ENCODE measurements around the gene ARHGEF1.
A peak's percentile ranks its signal among the peaks of the same experiment; 100 is the strongest.

Gene ARHGEF1

DNA sequence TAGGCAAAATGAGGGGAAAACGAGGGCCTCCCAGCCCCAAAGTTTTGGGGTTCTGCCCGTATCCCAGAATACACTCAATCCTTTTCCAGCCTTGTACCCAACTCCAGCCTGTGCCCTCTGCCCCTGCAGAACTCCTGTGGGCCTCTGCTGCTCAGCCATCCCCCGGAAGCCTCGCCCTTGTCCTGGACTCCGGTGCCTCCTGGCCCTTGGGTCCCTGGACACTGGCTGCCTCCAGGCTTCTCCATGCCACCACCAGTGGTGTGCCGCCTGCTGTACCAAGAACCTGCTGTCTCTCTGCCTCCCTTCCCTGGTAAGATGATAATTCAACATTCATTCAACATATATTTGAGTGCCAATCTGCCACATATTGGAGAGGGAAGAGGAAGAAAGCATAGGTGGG lies 34.3 kb upstream of the ARHGEF1 start:
- ChIA-PET POLR2A (interaction anchor here (1.2 to 5.5 kb wide), 2 partner anchors 11 to 20 kb away, joined by 4 to 54 read pairs; partner anchors contain the start of gene RPS19), CTCF (interaction anchor here (0.7 to 4.7 kb wide), 3 partner anchors 11 to 142 kb away, joined by 4 to 49 read pairs (median 7); partner anchors contain the start of gene RPS19)
- Histone ChIP-seq H3K27ac (ENCODE audit: extremely low read depth, low read depth, low read length) (no peak overlapping the region), H3K4me1 (ENCODE audit: control insufficient read depth, insufficient read depth, low read length) (no peaks in the 10 kb centered on the region), H3K4me3 (ENCODE audit: low read depth, low read length) (no peak overlapping the region), H3K9me3 (ENCODE audit: control insufficient read depth, insufficient read depth, low read depth, low read length) (no peaks in the 10 kb centered on the region), H3K36me3 (ENCODE audit: control insufficient read depth in 2 of 2, insufficient read depth in 1 of 2, low read length in 2 of 2) (no peaks in the 10 kb centered on the region)
- TF ChIP-seq, protein P1, sequence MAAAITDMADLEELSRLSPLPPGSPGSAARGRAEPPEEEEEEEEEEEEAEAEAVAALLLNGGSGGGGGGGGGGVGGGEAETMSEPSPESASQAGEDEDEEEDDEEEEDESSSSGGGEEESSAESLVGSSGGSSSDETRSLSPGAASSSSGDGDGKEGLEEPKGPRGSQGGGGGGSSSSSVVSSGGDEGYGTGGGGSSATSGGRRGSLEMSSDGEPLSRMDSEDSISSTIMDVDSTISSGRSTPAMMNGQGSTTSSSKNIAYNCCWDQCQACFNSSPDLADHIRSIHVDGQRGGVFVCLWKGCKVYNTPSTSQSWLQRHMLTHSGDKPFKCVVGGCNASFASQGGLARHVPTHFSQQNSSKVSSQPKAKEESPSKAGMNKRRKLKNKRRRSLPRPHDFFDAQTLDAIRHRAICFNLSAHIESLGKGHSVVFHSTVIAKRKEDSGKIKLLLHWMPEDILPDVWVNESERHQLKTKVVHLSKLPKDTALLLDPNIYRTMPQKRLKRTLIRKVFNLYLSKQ (tag by site-specific recombination; IDR thresholded peaks at IDR 0.05; ENCODE audit: borderline replicate concordance), result no peak
- no peak for TF ChIP-seq BCL11A (tag by site-specific recombination; IDR thresholded peaks at IDR 0.05; ENCODE audit: low read depth)
- no peak for TF ChIP-seq MYNN (tag by site-specific recombination; IDR thresholded peaks at IDR 0.05; ENCODE audit: borderline replicate concordance)
- no peak for TF ChIP-seq ZNF292 (tag by site-specific recombination; IDR thresholded peaks at IDR 0.05; ENCODE audit: borderline replicate concordance, low read depth)
- TF ChIP-seq ZNF248 (tag by site-specific recombination; IDR thresholded peaks at IDR 0.05), result no peak
- TF ChIP-seq, protein P2, sequence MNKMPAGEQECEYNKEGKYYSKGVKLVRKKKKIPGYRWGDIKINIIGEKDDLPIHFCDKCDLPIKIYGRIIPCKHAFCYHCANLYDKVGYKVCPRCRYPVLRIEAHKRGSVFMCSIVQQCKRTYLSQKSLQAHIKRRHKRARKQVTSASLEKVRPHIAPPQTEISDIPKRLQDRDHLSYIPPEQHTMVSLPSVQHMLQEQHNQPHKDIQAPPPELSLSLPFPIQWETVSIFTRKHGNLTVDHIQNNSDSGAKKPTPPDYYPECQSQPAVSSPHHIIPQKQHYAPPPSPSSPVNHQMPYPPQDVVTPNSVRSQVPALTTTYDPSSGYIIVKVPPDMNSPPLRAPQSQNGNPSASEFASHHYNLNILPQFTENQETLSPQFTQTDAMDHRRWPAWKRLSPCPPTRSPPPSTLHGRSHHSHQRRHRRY (tag by site-specific recombination; IDR thresholded peaks at IDR 0.05), result no peak
- no peak for TF ChIP-seq ZNF350 (tag by site-specific recombination; IDR thresholded peaks at IDR 0.05)

DNA sequence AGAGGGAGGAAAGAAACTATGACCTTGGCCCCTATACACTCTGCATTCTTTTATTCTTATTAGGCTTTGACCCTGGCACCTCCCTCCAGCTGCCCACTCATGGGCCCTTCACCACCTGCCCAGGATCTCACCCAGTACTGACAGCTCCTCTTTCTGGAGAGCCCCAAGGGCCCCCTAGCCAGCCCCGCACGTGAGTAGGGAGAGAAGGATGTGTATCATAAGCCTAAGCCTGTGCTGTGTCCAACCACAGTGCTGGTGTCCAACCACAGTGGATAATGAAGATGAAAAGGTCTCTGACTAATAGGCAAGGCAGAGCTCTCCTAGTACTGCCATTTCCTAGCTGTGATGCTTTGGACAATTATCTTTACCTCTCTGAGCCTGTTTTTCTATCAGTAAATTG lies 33.9 kb upstream of the ARHGEF1 start:
- ChIA-PET POLR2A (interaction anchor here (1.2 to 5.5 kb wide), 2 partner anchors 11 to 20 kb away, joined by 4 to 54 read pairs; partner anchors contain the start of gene RPS19), CTCF (interaction anchor here (1.6 to 4.7 kb wide), 2 partner anchors 11 to 13 kb away, joined by 7 to 49 read pairs; partner anchors contain the start of gene RPS19)
- no peak overlapping the region for H3K4me3 ChIP-seq (ENCODE audit: low read depth, low read length)

DNA sequence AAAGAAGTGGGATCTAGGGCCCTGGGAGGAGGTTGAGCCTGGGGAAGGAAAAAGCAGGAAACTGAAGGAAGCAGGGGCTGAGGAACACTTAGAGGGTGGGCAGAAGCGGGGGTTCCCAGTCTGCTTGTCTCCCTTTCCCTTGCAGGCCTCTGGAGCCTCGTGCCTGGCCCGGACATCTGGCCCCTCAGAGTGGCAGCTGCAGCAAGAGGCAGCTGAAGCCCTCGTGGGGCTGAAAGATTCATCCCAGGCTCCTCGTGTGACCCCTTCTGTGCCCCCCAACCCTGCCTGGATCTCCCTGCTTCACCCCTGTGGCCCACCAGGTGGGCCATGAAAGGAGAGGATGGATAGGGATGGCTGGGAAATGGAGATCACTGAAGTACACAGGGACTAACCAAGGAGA lies 32.6 kb upstream of the ARHGEF1 start:
- no peaks in the 10 kb centered on the region for H3K4me1 ChIP-seq (ENCODE audit: control insufficient read depth, insufficient read depth, low read length)
- TF ChIP-seq MEIS1 (CRISPR knock-in tag; IDR thresholded peaks at IDR 0.05; ENCODE audit: borderline replicate concordance) (no peak), SP3 (tag by site-specific recombination; IDR thresholded peaks at IDR 0.05) (no peak), ZNF621 (tag by site-specific recombination; IDR thresholded peaks at IDR 0.05) (no peak)
- TF ChIP-seq, protein P3, sequence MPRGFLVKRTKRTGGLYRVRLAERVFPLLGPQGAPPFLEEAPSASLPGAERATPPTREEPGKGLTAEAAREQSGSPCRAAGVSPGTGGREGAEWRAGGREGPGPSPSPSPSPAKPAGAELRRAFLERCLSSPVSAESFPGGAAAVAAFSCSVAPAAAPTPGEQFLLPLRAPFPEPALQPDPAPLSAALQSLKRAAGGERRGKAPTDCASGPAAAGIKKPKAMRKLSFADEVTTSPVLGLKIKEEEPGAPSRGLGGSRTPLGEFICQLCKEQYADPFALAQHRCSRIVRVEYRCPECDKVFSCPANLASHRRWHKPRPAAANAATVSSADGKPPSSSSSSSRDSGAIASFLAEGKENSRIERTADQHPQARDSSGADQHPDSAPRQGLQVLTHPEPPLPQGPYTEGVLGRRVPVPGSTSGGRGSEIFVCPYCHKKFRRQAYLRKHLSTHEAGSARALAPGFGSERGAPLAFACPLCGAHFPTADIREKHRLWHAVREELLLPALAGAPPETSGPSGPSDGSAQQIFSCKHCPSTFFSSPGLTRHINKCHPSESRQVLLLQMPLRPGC (tag by site-specific recombination; IDR thresholded peaks at IDR 0.05), result no peak
- ChIA-PET CTCF (interaction anchor here (0.6 to 4.7 kb wide), 4 partner anchors 9 to 84 kb away, joined by 3 to 49 read pairs (median 8); no protein-coding TSS in a partner anchor), POLR2A (interaction anchor here (0.7 to 5.5 kb wide), 2 partner anchors 10 to 13 kb away, joined by 4 to 54 read pairs; partner anchors contain the start of gene RPS19)
- H3K27ac ChIP-seq (ENCODE audit: extremely low read depth, low read depth, low read length), result no peak overlapping the region
- H3K36me3 ChIP-seq (ENCODE audit: control insufficient read depth in 2 of 2, insufficient read depth in 1 of 2, low read length in 2 of 2), result no peaks in the 10 kb centered on the region
- H3K4me3 ChIP-seq (ENCODE audit: low read depth, low read length), result no peak overlapping the region
- no peaks in the 10 kb centered on the region for H3K9me3 ChIP-seq (ENCODE audit: control insufficient read depth, insufficient read depth, low read depth, low read length)

More for the DNA sequence above, 33.9 kb upstream of the ARHGEF1 start:
- H3K27ac ChIP-seq (ENCODE audit: extremely low read depth, low read depth, low read length), result no peak overlapping the region
- no peak for TF ChIP-seq ZNF133 (tag by site-specific recombination; IDR thresholded peaks at IDR 0.05)
- no peak for TF ChIP-seq ZNF37A (tag by site-specific recombination; IDR thresholded peaks at IDR 0.05)
- TF ChIP-seq, protein P4, sequence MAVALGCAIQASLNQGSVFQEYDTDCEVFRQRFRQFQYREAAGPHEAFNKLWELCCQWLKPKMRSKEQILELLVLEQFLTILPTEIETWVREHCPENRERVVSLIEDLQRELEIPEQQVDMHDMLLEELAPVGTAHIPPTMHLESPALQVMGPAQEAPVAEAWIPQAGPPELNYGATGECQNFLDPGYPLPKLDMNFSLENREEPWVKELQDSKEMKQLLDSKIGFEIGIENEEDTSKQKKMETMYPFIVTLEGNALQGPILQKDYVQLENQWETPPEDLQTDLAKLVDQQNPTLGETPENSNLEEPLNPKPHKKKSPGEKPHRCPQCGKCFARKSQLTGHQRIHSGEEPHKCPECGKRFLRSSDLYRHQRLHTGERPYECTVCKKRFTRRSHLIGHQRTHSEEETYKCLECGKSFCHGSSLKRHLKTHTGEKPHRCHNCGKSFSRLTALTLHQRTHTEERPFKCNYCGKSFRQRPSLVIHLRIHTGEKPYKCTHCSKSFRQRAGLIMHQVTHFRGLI (tag by site-specific recombination; IDR thresholded peaks at IDR 0.05), result peak; percentile 55; the same call in 1 of the 2 replicates
- TF ChIP-seq, protein P5, sequence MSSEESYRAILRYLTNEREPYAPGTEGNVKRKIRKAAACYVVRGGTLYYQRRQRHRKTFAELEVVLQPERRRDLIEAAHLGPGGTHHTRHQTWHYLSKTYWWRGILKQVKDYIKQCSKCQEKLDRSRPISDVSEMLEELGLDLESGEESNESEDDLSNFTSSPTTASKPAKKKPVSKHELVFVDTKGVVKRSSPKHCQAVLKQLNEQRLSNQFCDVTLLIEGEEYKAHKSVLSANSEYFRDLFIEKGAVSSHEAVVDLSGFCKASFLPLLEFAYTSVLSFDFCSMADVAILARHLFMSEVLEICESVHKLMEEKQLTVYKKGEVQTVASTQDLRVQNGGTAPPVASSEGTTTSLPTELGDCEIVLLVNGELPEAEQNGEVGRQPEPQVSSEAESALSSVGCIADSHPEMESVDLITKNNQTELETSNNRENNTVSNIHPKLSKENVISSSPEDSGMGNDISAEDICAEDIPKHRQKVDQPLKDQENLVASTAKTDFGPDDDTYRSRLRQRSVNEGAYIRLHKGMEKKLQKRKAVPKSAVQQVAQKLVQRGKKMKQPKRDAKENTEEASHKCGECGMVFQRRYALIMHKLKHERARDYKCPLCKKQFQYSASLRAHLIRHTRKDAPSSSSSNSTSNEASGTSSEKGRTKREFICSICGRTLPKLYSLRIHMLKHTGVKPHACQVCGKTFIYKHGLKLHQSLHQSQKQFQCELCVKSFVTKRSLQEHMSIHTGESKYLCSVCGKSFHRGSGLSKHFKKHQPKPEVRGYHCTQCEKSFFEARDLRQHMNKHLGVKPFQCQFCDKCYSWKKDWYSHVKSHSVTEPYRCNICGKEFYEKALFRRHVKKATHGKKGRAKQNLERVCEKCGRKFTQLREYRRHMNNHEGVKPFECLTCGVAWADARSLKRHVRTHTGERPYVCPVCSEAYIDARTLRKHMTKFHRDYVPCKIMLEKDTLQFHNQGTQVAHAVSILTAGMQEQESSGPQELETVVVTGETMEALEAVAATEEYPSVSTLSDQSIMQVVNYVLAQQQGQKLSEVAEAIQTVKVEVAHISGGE (tag by site-specific recombination; conservative IDR thresholded peaks at IDR 0.05; ENCODE audit: low read depth), result no peak
- H3K4me1 ChIP-seq (ENCODE audit: control insufficient read depth, insufficient read depth, low read length), result no peaks in the 10 kb centered on the region
- H3K9me3 ChIP-seq (ENCODE audit: control insufficient read depth, insufficient read depth, low read depth, low read length), result no peaks in the 10 kb centered on the region
- H3K36me3 ChIP-seq (ENCODE audit: control insufficient read depth in 2 of 2, insufficient read depth in 1 of 2, low read length in 2 of 2), result no peaks in the 10 kb centered on the region
